Measurements from ENCODE around the gene CEMIP2.

DNA sequence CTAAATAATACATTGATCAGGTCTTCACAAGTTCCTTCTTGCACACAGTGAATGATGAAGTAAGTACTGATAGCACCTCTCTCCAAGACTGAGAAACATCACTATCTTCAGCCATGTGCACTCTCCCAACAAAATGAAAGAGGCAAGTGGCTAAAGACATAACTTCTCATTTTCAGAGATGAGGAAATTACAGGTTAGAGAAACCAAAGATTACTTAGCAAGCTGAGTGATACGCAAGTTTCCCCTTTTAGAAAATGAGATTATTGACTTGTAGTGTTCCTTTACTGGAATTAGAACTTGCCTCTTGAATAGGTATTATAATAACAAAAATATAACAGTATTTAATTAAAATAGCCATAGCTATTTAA lies 21.6 kb downstream of the CEMIP2 start:
- TF ChIP-seq, protein P1, sequence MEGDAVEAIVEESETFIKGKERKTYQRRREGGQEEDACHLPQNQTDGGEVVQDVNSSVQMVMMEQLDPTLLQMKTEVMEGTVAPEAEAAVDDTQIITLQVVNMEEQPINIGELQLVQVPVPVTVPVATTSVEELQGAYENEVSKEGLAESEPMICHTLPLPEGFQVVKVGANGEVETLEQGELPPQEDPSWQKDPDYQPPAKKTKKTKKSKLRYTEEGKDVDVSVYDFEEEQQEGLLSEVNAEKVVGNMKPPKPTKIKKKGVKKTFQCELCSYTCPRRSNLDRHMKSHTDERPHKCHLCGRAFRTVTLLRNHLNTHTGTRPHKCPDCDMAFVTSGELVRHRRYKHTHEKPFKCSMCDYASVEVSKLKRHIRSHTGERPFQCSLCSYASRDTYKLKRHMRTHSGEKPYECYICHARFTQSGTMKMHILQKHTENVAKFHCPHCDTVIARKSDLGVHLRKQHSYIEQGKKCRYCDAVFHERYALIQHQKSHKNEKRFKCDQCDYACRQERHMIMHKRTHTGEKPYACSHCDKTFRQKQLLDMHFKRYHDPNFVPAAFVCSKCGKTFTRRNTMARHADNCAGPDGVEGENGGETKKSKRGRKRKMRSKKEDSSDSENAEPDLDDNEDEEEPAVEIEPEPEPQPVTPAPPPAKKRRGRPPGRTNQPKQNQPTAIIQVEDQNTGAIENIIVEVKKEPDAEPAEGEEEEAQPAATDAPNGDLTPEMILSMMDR (IDR thresholded peaks at IDR 0.05): no peak
- TF ChIP-seq USF2 (IDR thresholded peaks at IDR 0.05; ENCODE audit: borderline replicate concordance, low read depth, low read length): no peak
- TF ChIP-seq RAD21 (IDR thresholded peaks at IDR 0.05; ENCODE audit: low read length): no peak
- TF ChIP-seq EP300 (IDR thresholded peaks at IDR 0.05; ENCODE audit: borderline replicate concordance in 1 of 2, low read depth in 1 of 2, low read length in 1 of 2): no peak
- TF ChIP-seq, protein P2, sequence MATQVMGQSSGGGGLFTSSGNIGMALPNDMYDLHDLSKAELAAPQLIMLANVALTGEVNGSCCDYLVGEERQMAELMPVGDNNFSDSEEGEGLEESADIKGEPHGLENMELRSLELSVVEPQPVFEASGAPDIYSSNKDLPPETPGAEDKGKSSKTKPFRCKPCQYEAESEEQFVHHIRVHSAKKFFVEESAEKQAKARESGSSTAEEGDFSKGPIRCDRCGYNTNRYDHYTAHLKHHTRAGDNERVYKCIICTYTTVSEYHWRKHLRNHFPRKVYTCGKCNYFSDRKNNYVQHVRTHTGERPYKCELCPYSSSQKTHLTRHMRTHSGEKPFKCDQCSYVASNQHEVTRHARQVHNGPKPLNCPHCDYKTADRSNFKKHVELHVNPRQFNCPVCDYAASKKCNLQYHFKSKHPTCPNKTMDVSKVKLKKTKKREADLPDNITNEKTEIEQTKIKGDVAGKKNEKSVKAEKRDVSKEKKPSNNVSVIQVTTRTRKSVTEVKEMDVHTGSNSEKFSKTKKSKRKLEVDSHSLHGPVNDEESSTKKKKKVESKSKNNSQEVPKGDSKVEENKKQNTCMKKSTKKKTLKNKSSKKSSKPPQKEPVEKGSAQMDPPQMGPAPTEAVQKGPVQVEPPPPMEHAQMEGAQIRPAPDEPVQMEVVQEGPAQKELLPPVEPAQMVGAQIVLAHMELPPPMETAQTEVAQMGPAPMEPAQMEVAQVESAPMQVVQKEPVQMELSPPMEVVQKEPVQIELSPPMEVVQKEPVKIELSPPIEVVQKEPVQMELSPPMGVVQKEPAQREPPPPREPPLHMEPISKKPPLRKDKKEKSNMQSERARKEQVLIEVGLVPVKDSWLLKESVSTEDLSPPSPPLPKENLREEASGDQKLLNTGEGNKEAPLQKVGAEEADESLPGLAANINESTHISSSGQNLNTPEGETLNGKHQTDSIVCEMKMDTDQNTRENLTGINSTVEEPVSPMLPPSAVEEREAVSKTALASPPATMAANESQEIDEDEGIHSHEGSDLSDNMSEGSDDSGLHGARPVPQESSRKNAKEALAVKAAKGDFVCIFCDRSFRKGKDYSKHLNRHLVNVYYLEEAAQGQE (IDR thresholded peaks at IDR 0.05; ENCODE audit: low read depth, low read length): no peak
- TF ChIP-seq MXI1 (IDR thresholded peaks at IDR 0.05; ENCODE audit: low read depth, low read length): no peak
- TF ChIP-seq, protein P3, sequence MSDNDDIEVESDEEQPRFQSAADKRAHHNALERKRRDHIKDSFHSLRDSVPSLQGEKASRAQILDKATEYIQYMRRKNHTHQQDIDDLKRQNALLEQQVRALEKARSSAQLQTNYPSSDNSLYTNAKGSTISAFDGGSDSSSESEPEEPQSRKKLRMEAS (IDR thresholded peaks at IDR 0.05; ENCODE audit: low read depth): no peak
- TF ChIP-seq POLR2AphosphoS5 (IDR thresholded peaks at IDR 0.05; ENCODE audit: low read depth, low read length): no peak
- TF ChIP-seq RFX5 (IDR thresholded peaks at IDR 0.05; ENCODE audit: low read length): no peak
- no peak for TF ChIP-seq GABPA (IDR thresholded peaks at IDR 0.05; ENCODE audit: low read depth)
- TF ChIP-seq JUND (IDR thresholded peaks at IDR 0.05): no peak
- no peak for TF ChIP-seq EZH2phosphoT487 (IDR thresholded peaks at IDR 0.05; ENCODE audit: borderline replicate concordance, low read depth)
- TF ChIP-seq RXRA (IDR thresholded peaks at IDR 0.05; ENCODE audit: borderline replicate concordance, low read depth): no peak
